ENCODE data around the gene TGIF2. TPM values are rescaled to one million over a fixed set of nuclear protein-coding genes. Genes with fewer than 3 reads are reported as not detected.

Gene TGIF2
- total and polyA plus RNA-seq, 2 of the 13 experiments (the other 11 are each of a cell fraction or from before 2014, with no cell fraction given): 41.3 to 53.9 TPM

DNA sequence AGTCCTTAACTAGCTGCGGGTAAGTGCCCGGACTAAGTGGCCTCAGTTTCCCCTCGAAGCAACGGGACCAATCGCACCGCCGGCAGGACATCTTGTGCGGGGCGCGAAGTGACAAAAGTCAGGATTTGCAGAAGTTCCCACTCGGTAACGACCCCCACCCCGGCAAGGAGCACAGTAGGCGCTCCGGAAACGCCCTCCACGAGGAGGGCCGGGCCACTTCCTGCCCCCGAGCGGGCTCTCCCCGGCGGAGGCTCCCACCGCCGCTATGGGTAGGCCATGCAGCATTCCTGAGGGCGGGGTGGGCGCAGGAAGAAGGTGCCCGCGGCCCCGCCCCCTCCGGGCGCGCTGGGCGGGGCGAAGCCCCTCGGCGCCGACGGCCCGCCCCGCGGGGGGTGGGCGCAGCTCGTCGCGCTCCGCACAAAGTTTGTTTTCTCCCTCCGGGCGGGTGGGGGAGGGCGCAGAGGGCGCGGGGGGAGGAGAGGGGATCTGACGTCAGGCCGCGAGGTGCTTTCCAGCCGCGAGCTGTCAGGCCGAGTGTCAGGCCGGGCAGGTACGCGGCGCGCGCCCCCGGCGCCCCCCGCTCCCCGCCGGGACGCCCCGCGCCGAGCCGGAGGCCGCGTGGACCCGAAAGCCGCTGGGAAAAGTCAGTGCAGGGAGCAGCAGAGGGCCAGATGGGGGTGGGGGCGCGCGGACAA, at the start of gene TGIF2 (continued):
- TF ChIP-seq, protein P1, sequence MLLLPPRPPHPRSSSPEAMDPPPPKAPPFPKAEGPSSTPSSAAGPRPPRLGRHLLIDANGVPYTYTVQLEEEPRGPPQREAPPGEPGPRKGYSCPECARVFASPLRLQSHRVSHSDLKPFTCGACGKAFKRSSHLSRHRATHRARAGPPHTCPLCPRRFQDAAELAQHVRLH (CRISPR knock-in tag; IDR thresholded peaks at IDR 0.05; ENCODE audit: borderline replicate concordance, low read depth): peak; percentile 92; the same call in 1 of the 2 replicates
- no peak for TF ChIP-seq ZNF10 (CRISPR knock-in tag; IDR thresholded peaks at IDR 0.05; ENCODE audit: borderline replicate concordance, low read depth)
- TF ChIP-seq, protein P2, sequence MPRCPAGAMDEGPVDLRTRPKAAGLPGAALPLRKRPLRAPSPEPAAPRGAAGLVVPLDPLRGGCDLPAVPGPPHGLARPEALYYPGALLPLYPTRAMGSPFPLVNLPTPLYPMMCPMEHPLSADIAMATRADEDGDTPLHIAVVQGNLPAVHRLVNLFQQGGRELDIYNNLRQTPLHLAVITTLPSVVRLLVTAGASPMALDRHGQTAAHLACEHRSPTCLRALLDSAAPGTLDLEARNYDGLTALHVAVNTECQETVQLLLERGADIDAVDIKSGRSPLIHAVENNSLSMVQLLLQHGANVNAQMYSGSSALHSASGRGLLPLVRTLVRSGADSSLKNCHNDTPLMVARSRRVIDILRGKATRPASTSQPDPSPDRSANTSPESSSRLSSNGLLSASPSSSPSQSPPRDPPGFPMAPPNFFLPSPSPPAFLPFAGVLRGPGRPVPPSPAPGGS (CRISPR knock-in tag; IDR thresholded peaks at IDR 0.05): peak; percentile 90
- TF ChIP-seq, protein P3, sequence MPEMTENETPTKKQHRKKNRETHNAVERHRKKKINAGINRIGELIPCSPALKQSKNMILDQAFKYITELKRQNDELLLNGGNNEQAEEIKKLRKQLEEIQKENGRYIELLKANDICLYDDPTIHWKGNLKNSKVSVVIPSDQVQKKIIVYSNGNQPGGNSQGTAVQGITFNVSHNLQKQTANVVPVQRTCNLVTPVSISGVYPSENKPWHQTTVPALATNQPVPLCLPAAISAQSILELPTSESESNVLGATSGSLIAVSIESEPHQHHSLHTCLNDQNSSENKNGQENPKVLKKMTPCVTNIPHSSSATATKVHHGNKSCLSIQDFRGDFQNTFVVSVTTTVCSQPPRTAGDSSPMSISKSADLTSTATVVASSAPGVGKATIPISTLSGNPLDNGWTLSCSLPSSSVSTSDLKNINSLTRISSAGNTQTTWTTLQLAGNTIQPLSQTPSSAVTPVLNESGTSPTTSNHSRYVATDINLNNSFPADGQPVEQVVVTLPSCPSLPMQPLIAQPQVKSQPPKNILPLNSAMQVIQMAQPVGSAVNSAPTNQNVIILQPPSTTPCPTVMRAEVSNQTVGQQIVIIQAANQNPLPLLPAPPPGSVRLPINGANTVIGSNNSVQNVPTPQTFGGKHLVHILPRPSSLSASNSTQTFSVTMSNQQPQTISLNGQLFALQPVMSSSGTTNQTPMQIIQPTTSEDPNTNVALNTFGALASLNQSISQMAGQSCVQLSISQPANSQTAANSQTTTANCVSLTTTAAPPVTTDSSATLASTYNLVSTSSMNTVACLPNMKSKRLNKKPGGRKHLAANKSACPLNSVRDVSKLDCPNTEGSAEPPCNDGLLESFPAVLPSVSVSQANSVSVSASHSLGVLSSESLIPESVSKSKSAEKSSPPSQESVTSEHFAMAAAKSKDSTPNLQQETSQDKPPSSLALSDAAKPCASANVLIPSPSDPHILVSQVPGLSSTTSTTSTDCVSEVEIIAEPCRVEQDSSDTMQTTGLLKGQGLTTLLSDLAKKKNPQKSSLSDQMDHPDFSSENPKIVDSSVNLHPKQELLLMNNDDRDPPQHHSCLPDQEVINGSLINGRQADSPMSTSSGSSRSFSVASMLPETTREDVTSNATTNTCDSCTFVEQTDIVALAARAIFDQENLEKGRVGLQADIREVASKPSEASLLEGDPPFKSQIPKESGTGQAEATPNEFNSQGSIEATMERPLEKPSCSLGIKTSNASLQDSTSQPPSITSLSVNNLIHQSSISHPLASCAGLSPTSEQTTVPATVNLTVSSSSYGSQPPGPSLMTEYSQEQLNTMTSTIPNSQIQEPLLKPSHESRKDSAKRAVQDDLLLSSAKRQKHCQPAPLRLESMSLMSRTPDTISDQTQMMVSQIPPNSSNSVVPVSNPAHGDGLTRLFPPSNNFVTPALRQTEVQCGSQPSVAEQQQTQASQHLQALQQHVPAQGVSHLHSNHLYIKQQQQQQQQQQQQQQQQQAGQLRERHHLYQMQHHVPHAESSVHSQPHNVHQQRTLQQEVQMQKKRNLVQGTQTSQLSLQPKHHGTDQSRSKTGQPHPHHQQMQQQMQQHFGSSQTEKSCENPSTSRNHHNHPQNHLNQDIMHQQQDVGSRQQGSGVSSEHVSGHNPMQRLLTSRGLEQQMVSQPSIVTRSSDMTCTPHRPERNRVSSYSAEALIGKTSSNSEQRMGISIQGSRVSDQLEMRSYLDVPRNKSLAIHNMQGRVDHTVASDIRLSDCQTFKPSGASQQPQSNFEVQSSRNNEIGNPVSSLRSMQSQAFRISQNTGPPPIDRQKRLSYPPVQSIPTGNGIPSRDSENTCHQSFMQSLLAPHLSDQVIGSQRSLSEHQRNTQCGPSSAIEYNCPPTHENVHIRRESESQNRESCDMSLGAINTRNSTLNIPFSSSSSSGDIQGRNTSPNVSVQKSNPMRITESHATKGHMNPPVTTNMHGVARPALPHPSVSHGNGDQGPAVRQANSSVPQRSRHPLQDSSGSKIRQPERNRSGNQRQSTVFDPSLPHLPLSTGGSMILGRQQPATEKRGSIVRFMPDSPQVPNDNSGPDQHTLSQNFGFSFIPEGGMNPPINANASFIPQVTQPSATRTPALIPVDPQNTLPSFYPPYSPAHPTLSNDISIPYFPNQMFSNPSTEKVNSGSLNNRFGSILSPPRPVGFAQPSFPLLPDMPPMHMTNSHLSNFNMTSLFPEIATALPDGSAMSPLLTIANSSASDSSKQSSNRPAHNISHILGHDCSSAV (CRISPR knock-in tag; IDR thresholded peaks at IDR 0.05; ENCODE audit: borderline replicate concordance): no peak
- TF ChIP-seq CENPT (CRISPR knock-in tag; IDR thresholded peaks at IDR 0.05; ENCODE audit: low read depth): no peak
- TF ChIP-seq, protein P4, sequence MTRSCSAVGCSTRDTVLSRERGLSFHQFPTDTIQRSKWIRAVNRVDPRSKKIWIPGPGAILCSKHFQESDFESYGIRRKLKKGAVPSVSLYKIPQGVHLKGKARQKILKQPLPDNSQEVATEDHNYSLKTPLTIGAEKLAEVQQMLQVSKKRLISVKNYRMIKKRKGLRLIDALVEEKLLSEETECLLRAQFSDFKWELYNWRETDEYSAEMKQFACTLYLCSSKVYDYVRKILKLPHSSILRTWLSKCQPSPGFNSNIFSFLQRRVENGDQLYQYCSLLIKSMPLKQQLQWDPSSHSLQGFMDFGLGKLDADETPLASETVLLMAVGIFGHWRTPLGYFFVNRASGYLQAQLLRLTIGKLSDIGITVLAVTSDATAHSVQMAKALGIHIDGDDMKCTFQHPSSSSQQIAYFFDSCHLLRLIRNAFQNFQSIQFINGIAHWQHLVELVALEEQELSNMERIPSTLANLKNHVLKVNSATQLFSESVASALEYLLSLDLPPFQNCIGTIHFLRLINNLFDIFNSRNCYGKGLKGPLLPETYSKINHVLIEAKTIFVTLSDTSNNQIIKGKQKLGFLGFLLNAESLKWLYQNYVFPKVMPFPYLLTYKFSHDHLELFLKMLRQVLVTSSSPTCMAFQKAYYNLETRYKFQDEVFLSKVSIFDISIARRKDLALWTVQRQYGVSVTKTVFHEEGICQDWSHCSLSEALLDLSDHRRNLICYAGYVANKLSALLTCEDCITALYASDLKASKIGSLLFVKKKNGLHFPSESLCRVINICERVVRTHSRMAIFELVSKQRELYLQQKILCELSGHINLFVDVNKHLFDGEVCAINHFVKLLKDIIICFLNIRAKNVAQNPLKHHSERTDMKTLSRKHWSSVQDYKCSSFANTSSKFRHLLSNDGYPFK (CRISPR knock-in tag; IDR thresholded peaks at IDR 0.05; ENCODE audit: borderline replicate concordance): peak; percentile 32; the same call in 1 of the 2 replicates
- TF ChIP-seq ZNF761 (CRISPR knock-in tag; conservative IDR thresholded peaks at IDR 0.05): no peak; the same call in 1 of the 2 replicates
- TF ChIP-seq, protein P5, sequence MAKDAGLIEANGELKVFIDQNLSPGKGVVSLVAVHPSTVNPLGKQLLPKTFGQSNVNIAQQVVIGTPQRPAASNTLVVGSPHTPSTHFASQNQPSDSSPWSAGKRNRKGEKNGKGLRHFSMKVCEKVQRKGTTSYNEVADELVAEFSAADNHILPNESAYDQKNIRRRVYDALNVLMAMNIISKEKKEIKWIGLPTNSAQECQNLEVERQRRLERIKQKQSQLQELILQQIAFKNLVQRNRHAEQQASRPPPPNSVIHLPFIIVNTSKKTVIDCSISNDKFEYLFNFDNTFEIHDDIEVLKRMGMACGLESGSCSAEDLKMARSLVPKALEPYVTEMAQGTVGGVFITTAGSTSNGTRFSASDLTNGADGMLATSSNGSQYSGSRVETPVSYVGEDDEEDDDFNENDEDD (CRISPR knock-in tag; IDR thresholded peaks at IDR 0.05; ENCODE audit: borderline replicate concordance): peak; percentile 82
- peak; percentile 96 for TF ChIP-seq MYC (CRISPR knock-in tag; IDR thresholded peaks at IDR 0.05; ENCODE audit: borderline replicate concordance)
- TF ChIP-seq, protein P6, sequence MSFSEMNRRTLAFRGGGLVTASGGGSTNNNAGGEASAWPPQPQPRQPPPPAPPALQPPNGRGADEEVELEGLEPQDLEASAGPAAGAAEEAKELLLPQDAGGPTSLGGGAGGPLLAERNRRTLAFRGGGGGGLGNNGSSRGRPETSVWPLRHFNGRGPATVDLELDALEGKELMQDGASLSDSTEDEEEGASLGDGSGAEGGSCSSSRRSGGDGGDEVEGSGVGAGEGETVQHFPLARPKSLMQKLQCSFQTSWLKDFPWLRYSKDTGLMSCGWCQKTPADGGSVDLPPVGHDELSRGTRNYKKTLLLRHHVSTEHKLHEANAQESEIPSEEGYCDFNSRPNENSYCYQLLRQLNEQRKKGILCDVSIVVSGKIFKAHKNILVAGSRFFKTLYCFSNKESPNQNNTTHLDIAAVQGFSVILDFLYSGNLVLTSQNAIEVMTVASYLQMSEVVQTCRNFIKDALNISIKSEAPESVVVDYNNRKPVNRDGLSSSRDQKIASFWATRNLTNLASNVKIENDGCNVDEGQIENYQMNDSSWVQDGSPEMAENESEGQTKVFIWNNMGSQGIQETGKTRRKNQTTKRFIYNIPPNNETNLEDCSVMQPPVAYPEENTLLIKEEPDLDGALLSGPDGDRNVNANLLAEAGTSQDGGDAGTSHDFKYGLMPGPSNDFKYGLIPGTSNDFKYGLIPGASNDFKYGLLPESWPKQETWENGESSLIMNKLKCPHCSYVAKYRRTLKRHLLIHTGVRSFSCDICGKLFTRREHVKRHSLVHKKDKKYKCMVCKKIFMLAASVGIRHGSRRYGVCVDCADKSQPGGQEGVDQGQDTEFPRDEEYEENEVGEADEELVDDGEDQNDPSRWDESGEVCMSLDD (CRISPR knock-in tag; IDR thresholded peaks at IDR 0.05; ENCODE audit: borderline replicate concordance): no peak; the same call in 1 of the 2 replicates
